Body of pancreas (tissue), 4 donors: ENCODE results near the gene RPS6KB2.

Experiments used
- CTCF ChIP-seq, 7 experiments: fragments of 450-650 bp in 4 of 7; fragments of 200-600 bp in 3 of 7; sonication (generic) in 3 of 7; IDR thresholded peaks; one replicate each; pipeline ENCODE4 v1.5.1; 2016 to 2019; ENCODE audit warnings: antibody characterized with exemption in 7 of 7
- POLR2A ChIP-seq, 3 donors: fragments of 450-650 bp; IDR thresholded peaks; one replicate each; pipeline ENCODE4 v1.6.1; 2016; ENCODE audit warnings: antibody characterized with exemption in 3 of 3, mild to moderate bottlenecking in 2 of 3

GRCh38 chr11:67468759-67469507, 40.6 kb downstream of the RPS6KB2 start, which contains the start of gene TMEM134:
- TF ChIP-seq CTCF (IDR thresholded peaks at IDR 0.05) (peak; percentile 18 to 66 (median 48)), POLR2A (IDR thresholded peaks at IDR 0.05) (peak; percentile 83 to 95 (median 92))
